Loucy (cell line): ENCODE results near the gene ATP1B3.

ENCODE experiments used
- H2AFZ ChIP-seq: fragments of 200-600 bp; sonication (generic); 2 replicates; pipeline ENCODE4 v1.6.0; 2016; ENCODE audit warnings: antibody characterized with exemption, mild to moderate bottlenecking, low read length, moderate library complexity
- H3F3A ChIP-seq: fragments of 200-600 bp; 2 replicates; pipeline ENCODE4 v1.6.0; 2016; ENCODE audit warnings: antibody characterized with exemption, low read depth, mild to moderate bottlenecking
- H3K27me3 ChIP-seq: fragments of 200-600 bp; sonication (generic); 2 replicates; pipeline ENCODE4 v1.6.1; 2014; ENCODE audit warnings: low read length, mild to moderate bottlenecking; ENCODE audit not compliant: insufficient read depth, poor library complexity, severe bottlenecking
- H3K36me3 ChIP-seq: fragments of 200-600 bp; sonication (generic); 2 replicates; pipeline ENCODE4 v1.6.1; 2016; ENCODE audit warnings: low read length; ENCODE audit not compliant: insufficient read depth
- H3K4me1 ChIP-seq: fragments of 200-600 bp; sonication (generic); 2 replicates; pipeline ENCODE4 v1.5.1; 2014; ENCODE audit warnings: low read length, mild to moderate bottlenecking; ENCODE audit not compliant: insufficient read depth, poor library complexity, severe bottlenecking
- H3K4me2 ChIP-seq: fragments of 200-600 bp; sonication (generic); 2 replicates; pipeline ENCODE4 v1.6.0; 2014; ENCODE audit warnings: antibody characterized with exemption, low read length, low read depth, mild to moderate bottlenecking; ENCODE audit not compliant: poor library complexity, severe bottlenecking
- H3K4me3 ChIP-seq: fragments of 200-600 bp; sonication (generic); 2 replicates; pipeline ENCODE4 v1.5.1; 2014; ENCODE audit warnings: low read length, mild to moderate bottlenecking, mixed read lengths; ENCODE audit not compliant: poor library complexity, severe bottlenecking
- H3K79me2 ChIP-seq: fragments of 200-600 bp; sonication (generic); 2 replicates; pipeline ENCODE4 v1.6.1; 2014; ENCODE audit warnings: low read length; ENCODE audit not compliant: insufficient read depth
- H3K9ac ChIP-seq: fragments of 200-600 bp; sonication (generic); 2 replicates; pipeline ENCODE4 v1.6.0; 2014; ENCODE audit warnings: mild to moderate bottlenecking, low read depth, low read length, moderate library complexity; ENCODE audit not compliant: poor library complexity, severe bottlenecking
- H3K9me2 ChIP-seq: fragments of 200-600 bp; sonication (generic); replicated peaks from 2 replicates; pipeline ENCODE4 v1.6.1; 2016; ENCODE audit warnings: low read depth, low read length, mixed read lengths
- H3K9me3 ChIP-seq: fragments of 200-600 bp; sonication (generic); 2 replicates; pipeline ENCODE4 v1.6.1; 2014; ENCODE audit warnings: mild to moderate bottlenecking, antibody characterized with exemption, low read length, low read depth; ENCODE audit not compliant: insufficient read depth
- H4K20me1 ChIP-seq: fragments of 200-600 bp; sonication (generic); 2 replicates; pipeline ENCODE4 v1.6.0; 2014; ENCODE audit warnings: antibody characterized with exemption, low read length, mild to moderate bottlenecking; ENCODE audit not compliant: insufficient read depth, poor library complexity, severe bottlenecking
- CTCF ChIP-seq: fragments of 200-600 bp; sonication (generic); conservative IDR thresholded peaks from 2 replicates; pipeline ENCODE4 v1.5.1; 2014; ENCODE audit warnings: mild to moderate bottlenecking, antibody characterized with exemption, low read length
- EZH2phosphoT487 ChIP-seq: fragments of 200-600 bp; IDR thresholded peaks from 2 replicates; pipeline ENCODE4 v1.6.1; 2018; ENCODE audit warnings: antibody characterized with exemption, mild to moderate bottlenecking, moderate library complexity, borderline replicate concordance

The ATP1B3 gene

GRCh38 chr3:141963301-141963700 lies 86.9 kb downstream of the ATP1B3 start:
- Histone ChIP-seq H3F3A (no peaks in the 10 kb centered on the region), H3K4me2 (no peak overlapping the region), H3K79me2 (no peaks in the 10 kb centered on the region), H3K9ac (no peak overlapping the region), H3K9me3 (no peaks in the 10 kb centered on the region), H3K9me2 (no peaks in the 10 kb centered on the region), H3K4me3 (no peak overlapping the region), H3K4me1 (no peaks in the 10 kb centered on the region), H3K36me3 (peaks cover 88% of the 10 kb centered on the region), H2AFZ (no peak overlapping the region), H4K20me1 (no peaks in the 10 kb centered on the region), H3K27me3 (no peaks in the 10 kb centered on the region)
- TF ChIP-seq CTCF: no peak
- TF ChIP-seq EZH2phosphoT487: no peak

DNA sequence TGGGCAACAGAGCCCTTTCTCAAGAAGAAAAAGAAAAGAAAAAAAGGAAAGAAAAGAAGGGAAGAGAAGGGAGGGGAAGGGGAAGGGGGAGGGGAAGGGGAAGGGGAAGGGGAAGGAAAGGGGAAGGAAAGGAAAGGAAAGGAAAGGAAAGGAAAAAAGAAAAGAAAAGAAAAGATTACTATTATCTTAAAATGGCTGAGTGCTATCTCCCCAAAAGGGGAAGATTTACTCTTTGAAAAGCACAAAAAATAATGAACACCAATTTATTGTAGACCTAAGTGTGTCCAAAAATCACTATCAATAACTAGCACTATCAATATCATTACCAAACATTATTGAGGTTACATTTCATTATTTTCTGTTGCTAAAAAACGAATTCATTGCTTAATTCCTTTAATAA lies 89.0 kb downstream of the ATP1B3 start:
- Histone ChIP-seq H3K9me2 (no peaks in the 10 kb centered on the region), H3K9me3 (no peaks in the 10 kb centered on the region), H3K4me2 (no peak overlapping the region), H3K4me1 (no peaks in the 10 kb centered on the region), H3K4me3 (no peak overlapping the region), H3K79me2 (no peaks in the 10 kb centered on the region), H2AFZ (no peak overlapping the region), H3K9ac (no peak overlapping the region), H3K27me3 (no peaks in the 10 kb centered on the region), H3F3A (no peaks in the 10 kb centered on the region), H4K20me1 (no peaks in the 10 kb centered on the region), H3K36me3 (peaks cover 82% of the 10 kb centered on the region)
- TF ChIP-seq EZH2phosphoT487 (no peak), CTCF (no peak)

- TF ChIP-seq EZH2phosphoT487 (no peak), CTCF (no peak)
- H3K27me3 ChIP-seq: no peaks in the 10 kb centered on the region
Observed at GRCh38 chr3:141969711-141970110, 93.3 kb downstream of the ATP1B3 start.

More at GRCh38 chr3:141969711-141970110, 93.3 kb downstream of the ATP1B3 start:
- Histone ChIP-seq H3K79me2 (no peaks in the 10 kb centered on the region), H3K9me3 (no peaks in the 10 kb centered on the region), H3F3A (no peaks in the 10 kb centered on the region), H2AFZ (no peak overlapping the region), H3K9ac (no peak overlapping the region), H3K4me3 (no peak overlapping the region), H4K20me1 (peaks cover 8% of the 10 kb centered on the region), H3K4me1 (no peaks in the 10 kb centered on the region), H3K36me3 (peaks cover 76% of the 10 kb centered on the region), H3K9me2 (no peaks in the 10 kb centered on the region), H3K4me2 (no peak overlapping the region)
